Upper lobe of left lung (tissue), 4 donors: ENCODE results near the gene MIF4GD.
A peak's percentile ranks its signal among the peaks of the same experiment; 100 is the strongest.

Source experiments
- CTCF ChIP-seq, 6 experiments: fragments of 450-650 bp in 4 of 6; fragments of 200-600 bp in 2 of 6; sonication (generic) in 2 of 6; IDR thresholded peaks; one replicate each; pipeline ENCODE4 v1.5.1; 2016 to 2019; ENCODE audit warnings: antibody characterized with exemption in 6 of 6
- EP300 ChIP-seq, 4 donors: sonication (generic); formaldehyde crosslinking; IDR thresholded peaks; one replicate each; pipeline ENCODE4 v1.5.1; 2017; ENCODE audit warnings: antibody characterized with exemption in 4 of 4, control low read depth in 2 of 4

DNA sequence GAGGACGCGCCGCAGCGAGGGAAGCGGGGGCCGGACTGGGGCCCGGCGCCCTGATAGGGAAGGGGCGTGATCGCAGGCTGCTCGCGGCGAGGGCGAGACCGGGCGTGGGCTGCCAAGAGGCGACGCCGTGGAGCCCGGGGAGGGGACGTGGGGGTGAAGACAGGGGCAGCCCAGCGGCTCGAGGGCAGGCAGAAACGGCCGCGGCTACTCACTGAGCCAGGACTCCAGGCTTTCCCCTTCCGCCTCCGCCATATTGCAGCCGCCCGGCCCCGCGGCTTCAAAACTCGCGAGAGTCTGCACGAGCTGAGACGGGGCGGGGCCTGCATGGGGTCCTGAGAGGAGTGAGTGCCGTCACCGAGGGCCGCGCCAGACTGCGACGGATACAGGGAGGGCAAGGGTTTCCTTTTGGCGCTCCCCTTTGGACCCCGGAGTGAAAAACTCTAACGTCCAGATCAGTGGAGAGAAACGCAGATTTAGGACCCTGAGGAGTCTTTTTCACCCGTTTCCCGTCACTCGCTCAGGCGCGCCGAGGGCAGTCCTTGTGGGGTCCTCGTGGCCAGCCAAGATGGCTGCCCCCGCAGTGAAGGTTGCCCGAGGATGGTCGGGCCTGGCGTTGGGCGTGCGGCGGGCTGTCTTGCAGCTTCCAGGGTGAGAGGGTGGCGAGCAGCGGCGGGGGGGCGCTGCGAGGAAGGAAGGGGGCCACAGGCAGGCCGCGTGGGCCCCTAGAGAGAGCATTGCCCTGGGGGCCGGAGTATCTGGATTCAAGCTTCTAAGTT lies 9.5 kb downstream of the MIF4GD start, which contains the start of the genes GGA3 and MRPS7:
- peak in 3 of 6 experiments; percentile 5 to 26 (median 7) for TF ChIP-seq CTCF (IDR thresholded peaks at IDR 0.05)
- no peak for TF ChIP-seq EP300 (IDR thresholded peaks at IDR 0.05)
